HCT116 (cell line): Measurements from ENCODE around the gene PTPN2. TPM values are rescaled to one million over a fixed set of nuclear protein-coding genes. Genes with fewer than 3 reads are reported as not detected.

Source experiments
- ATAC-seq: fragments of 200-7000 bp; cut with Tn5 transposase; 2 replicates; pipeline ENCODE4 v1.9.1; 2020; ENCODE audit warnings: mild to moderate bottlenecking, moderate library complexity
- BruUV-seq: library from RNA; stranded (reverse); fragments of 400-500 nt; replicated peaks from 2 replicates; lab custom pipeline; 2021; lab: Mats Ljungman, UMichigan
- CTCF ChIA-PET: fragments of 300-600 bp; sonication (Branson Sonifier 250); formaldehyde crosslinking; loops from one replicate; lab custom pipeline; 2021; ENCODE audit warnings: antibody characterized with exemption; lab: Charles Lee
- POLR2A ChIA-PET: fragments of 300-600, 350-600 bp; sonication (Branson Sonifier 250); formaldehyde crosslinking; loops from one replicate; lab custom pipeline; 2021; ENCODE audit warnings: antibody characterized with exemption; lab: Charles Lee
- RAD21 ChIA-PET, 2 experiments: fragments of 300-600 bp; sonication (Branson Sonifier 250); formaldehyde crosslinking; loops; one replicate each; lab custom pipeline; 2023; ENCODE audit warnings: low total read pairs in 2 of 2; ENCODE audit not compliant: uncharacterized antibody in 2 of 2, unreplicated experiment in 2 of 2, low non-redundant PET in 1 of 2; lab: Charles Lee
- DNase-seq: peaks from one replicate; pipeline ENCODE4 v3.0.0-alpha.2; 2010; ENCODE audit warnings: low read depth, low spot score
- H2AFZ ChIP-seq: fragments of 200-600 bp; shearing (Covaris generic), sonication (generic); 2 replicates; pipeline ENCODE4 v1.6.1; 2017; ENCODE audit warnings: low read depth, mixed run types, mixed read lengths, antibody characterized with exemption, low read length; ENCODE audit not compliant: poor library complexity, severe bottlenecking
- H3K27ac ChIP-seq: 2 replicates; pipeline ENCODE4 v1.5.1; 2012; ENCODE audit warnings: low read depth, low read length
- H3K27me3 ChIP-seq: fragments of 200-600 bp; sonication (generic); 2 replicates; pipeline ENCODE4 v1.6.1; 2016; ENCODE audit warnings: mixed run types, low read length, mixed read lengths; ENCODE audit not compliant: insufficient read depth
- H3K36me3 ChIP-seq, 2 experiments: fragments of 200-500 bp in 1 of 2; fragments of 200-600 bp in 1 of 2; sonication (Bioruptor generic) in 1 of 2; sonication (generic) in 1 of 2; 2 replicates each; pipeline versions ENCODE4 v1.5.1 to v1.6.1; 2014 to 2016; ENCODE audit warnings: low read length in 2 of 2, inconsistent platforms in 1 of 2, mixed read lengths in 1 of 2, mixed run types in 1 of 2; ENCODE audit not compliant: insufficient read depth in 2 of 2, control insufficient read depth in 1 of 2
- H3K4me1 ChIP-seq, 2 experiments: fragments of 200-600 bp in 1 of 2; sonication (generic) in 1 of 2; 2 replicates each; pipeline versions ENCODE4 v1.5.1 to v1.6.1; 2012 to 2017; ENCODE audit warnings: low read length in 2 of 2, inconsistent platforms in 1 of 2, mild to moderate bottlenecking in 1 of 2, mixed read lengths in 1 of 2, mixed run types in 1 of 2, moderate library complexity in 1 of 2; ENCODE audit not compliant: insufficient read depth in 2 of 2, control insufficient read depth in 1 of 2
- H3K4me2 ChIP-seq: fragments of 200-600 bp; sonication (generic); 2 replicates; pipeline ENCODE4 v1.6.1; 2017; ENCODE audit warnings: mixed run types, low read length, mixed read lengths
- H3K4me3 ChIP-seq, 2 experiments: fragments of 200-600 bp in 1 of 2; sonication (generic) in 1 of 2; replicated peaks in 1 of 2; 2 replicates each; pipeline ENCODE4 v1.5.1; 2011 to 2016; ENCODE audit warnings: low read length in 2 of 2, control low read depth in 1 of 2, low read depth in 1 of 2, mild to moderate bottlenecking in 1 of 2, mixed read lengths in 1 of 2, mixed run types in 1 of 2
- H3K79me2 ChIP-seq: fragments of 200-600 bp; sonication (generic); 2 replicates; pipeline ENCODE4 v1.6.1; 2017; ENCODE audit warnings: mild to moderate bottlenecking, mixed run types, low read length, moderate library complexity, mixed read lengths; ENCODE audit not compliant: insufficient read depth
- H3K9ac ChIP-seq: fragments of 200-600 bp; sonication (generic); 2 replicates; pipeline ENCODE4 v1.6.1; 2016; ENCODE audit warnings: low read length, mixed read lengths
- H3K9me2 ChIP-seq: fragments of 200-600 bp; sonication (generic), shearing (Covaris generic); 2 replicates; pipeline ENCODE4 v1.6.1; 2017; ENCODE audit warnings: mixed run types, mild to moderate bottlenecking, moderate library complexity; ENCODE audit not compliant: insufficient read depth
- H3K9me3 ChIP-seq, 2 experiments: fragments of 200-500 bp in 1 of 2; fragments of 200-600 bp in 1 of 2; sonication (Bioruptor generic) in 1 of 2; sonication (generic) in 1 of 2; 2 replicates each; pipeline ENCODE4 v1.6.1; 2014 to 2017; ENCODE audit warnings: low read length in 2 of 2, mixed read lengths in 2 of 2, inconsistent platforms in 1 of 2, low read depth in 1 of 2, mild to moderate bottlenecking in 1 of 2, mixed run types in 1 of 2, moderate library complexity in 1 of 2; ENCODE audit not compliant: control insufficient read depth in 1 of 2, insufficient read depth in 1 of 2
- H4K20me1 ChIP-seq: fragments of 200-600 bp; sonication (generic), shearing (Covaris generic); 2 replicates; pipeline ENCODE4 v1.6.1; 2017; ENCODE audit warnings: mixed run types, mild to moderate bottlenecking, moderate library complexity; ENCODE audit not compliant: insufficient read depth
- CBX3 ChIP-seq: IDR thresholded peaks from 2 replicates; pipeline ENCODE4 v1.6.1; 2012; ENCODE audit warnings: low read depth
- CEBPB ChIP-seq: IDR thresholded peaks from 2 replicates; pipeline ENCODE4 v1.6.1; 2012; ENCODE audit warnings: low read depth
- EGR1 ChIP-seq: IDR thresholded peaks from 2 replicates; pipeline ENCODE4 v1.6.1; 2012; ENCODE audit warnings: low read depth
- ELF1 ChIP-seq: IDR thresholded peaks from 2 replicates; pipeline ENCODE4 v1.6.1; 2012; ENCODE audit warnings: low read depth, borderline replicate concordance
- FOSL1 ChIP-seq: IDR thresholded peaks from 2 replicates; pipeline ENCODE4 v1.6.1; 2012; ENCODE audit warnings: low read depth
- POLR2A ChIP-seq: IDR thresholded peaks from 2 replicates; pipeline ENCODE4 v1.7.0; 2011; ENCODE audit warnings: borderline replicate concordance; ENCODE audit not compliant: insufficient read depth, insufficient read length; ENCODE audit errors: extremely low read depth
- RAD21 ChIP-seq: IDR thresholded peaks from 2 replicates; pipeline ENCODE4 v1.6.1; 2012; ENCODE audit warnings: low read depth, mild to moderate bottlenecking
- SP1 ChIP-seq: IDR thresholded peaks from 2 replicates; pipeline ENCODE4 v1.6.1; 2012; ENCODE audit warnings: low read depth
- SRF ChIP-seq: IDR thresholded peaks from 2 replicates; pipeline ENCODE4 v1.6.1; 2012; ENCODE audit warnings: low read depth
- ZFX ChIP-seq: fragments of 450-650 bp; IDR thresholded peaks from 2 replicates; pipeline ENCODE4 v1.6.1; 2017
- ZNF274 ChIP-seq: fragments of 200-500 bp; sonication (Bioruptor generic); IDR thresholded peaks from 2 replicates; pipeline ENCODE4 v1.6.1; 2014; ENCODE audit warnings: mild to moderate bottlenecking, low read depth, low read length, inconsistent platforms
- intact Hi-C: fragments of 100-400 bp; cut with micrococcal nuclease; formaldehyde crosslinking; loops from 2 replicates; pipeline ENCODE4 v1.10.0; 2022
- total RNA-seq: library from RNA; stranded (reverse); gene quantifications from one replicate; pipeline ENCODE4 v1.2.1, GENCODE V29; 2021; ENCODE audit not compliant: unreplicated experiment
- TF ChIP-seq, protein P1 (sequence below): IDR thresholded peaks from 2 replicates; pipeline ENCODE4 v1.6.1; 2012
- TF ChIP-seq, protein P2 (sequence below), 3 experiments: fragments of 200-600 bp in 1 of 3; sonication (generic) in 1 of 3; IDR thresholded peaks in 2 of 3; conservative IDR thresholded peaks in 1 of 3; 2 replicates each; pipeline ENCODE4 v1.5.1; 2012 to 2017; ENCODE audit warnings: low read depth in 2 of 3, low read length in 2 of 3, antibody characterized with exemption in 1 of 3, borderline replicate concordance in 1 of 3, control low read depth in 1 of 3, mild to moderate bottlenecking in 1 of 3, mixed read lengths in 1 of 3, mixed run types in 1 of 3, moderate library complexity in 1 of 3; ENCODE audit not compliant: insufficient read depth in 1 of 3

The PTPN2 gene
- total RNA-seq, 1 experiment from 2014 or later: 50.3 TPM

DNA sequence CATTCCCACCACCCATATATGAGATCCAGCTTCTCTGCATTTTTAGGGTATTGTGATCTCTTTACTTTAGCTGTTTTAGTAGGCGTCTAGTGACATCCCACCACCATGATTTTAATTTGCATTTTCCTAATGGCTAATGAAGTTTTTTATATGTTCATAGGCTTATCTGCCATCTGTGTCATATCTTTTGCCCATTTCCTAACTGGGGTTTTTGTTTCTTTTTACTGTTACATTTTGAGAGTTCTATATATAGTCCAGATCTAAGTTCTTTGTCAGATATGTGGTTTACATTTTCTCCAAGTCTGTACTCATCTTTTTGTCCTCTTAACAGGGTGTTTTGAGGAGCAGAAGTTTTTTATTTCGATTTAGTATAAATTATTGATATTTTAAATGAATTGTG is 39.6 kb downstream of the PTPN2 start:
- Histone ChIP-seq H3K4me1 (no peaks in the 10 kb centered on the region), H3K9ac (no peak overlapping the region), H3K79me2 (peaks cover 57% of the 10 kb centered on the region), H3K4me3 (no peak overlapping the region), H3K27me3 (no peaks in the 10 kb centered on the region), H3K4me2 (no peak overlapping the region), H3K9me3 (no peaks in the 10 kb centered on the region), H3K9me2 (no peaks in the 10 kb centered on the region), H3K36me3 (no peaks in the 10 kb centered on the region), H2AFZ (no peak overlapping the region), H3K27ac (no peak overlapping the region), H4K20me1 (peaks cover 5% of the 10 kb centered on the region; the same call in 1 of the 2 replicates)
- ChIA-PET CTCF (no interaction called here), POLR2A (interaction anchor here (1.3 kb wide), 1 partner anchor 39 kb away, joined by 4 read pairs; the partner anchor contains the start of gene PTPN2), RAD21 (no interaction called here)
- no peak for TF ChIP-seq ELF1
- TF ChIP-seq, protein P1, sequence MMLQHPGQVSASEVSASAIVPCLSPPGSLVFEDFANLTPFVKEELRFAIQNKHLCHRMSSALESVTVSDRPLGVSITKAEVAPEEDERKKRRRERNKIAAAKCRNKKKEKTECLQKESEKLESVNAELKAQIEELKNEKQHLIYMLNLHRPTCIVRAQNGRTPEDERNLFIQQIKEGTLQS: no peak
- no TSS peak for BruUV-seq
- intact Hi-C loops: no loop called here
- ATAC-seq (no peak), DNase-seq (no peak)

DNA sequence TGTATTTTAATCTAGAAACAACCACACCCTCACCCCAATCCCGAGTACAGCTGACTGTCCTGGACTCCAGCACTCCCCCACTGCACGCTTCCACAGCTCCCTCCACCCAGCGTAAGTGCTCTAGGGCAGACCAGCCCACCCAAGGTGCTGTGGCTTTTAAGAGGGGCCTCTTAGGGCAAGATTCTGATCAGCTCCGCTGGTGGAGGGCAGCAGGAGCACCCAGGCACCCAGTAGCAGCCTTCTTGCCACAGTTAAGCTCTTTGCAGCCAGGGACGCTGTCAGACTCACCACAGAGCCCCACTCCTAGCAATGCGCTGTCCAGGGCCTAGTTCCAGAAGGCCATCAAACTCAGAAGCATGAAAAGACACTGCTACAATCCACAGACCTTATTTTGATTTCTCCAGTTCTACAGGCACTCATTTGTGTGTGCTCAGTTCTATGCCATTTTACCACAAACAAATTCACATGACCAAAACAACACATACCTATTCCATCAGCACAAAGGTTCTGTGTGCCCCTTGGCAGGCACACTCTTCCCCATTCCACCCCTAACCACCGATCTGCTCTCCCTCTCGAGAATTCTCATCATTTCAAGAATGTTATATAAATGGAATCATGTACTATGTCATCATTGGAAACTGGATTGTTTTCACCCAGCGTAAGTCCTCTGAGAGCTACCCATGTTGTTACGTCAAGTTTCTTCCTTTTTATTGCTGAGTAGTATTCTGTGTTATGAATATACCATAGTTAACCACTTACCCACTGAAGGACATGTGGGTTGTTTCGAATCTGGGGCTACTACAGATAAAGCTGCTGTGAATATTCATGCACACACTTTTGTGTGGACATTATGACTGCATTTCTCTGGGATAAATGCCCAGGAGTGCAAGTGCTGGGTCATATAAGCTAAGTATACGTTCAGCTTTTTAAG is 40.4 kb downstream of the PTPN2 start:
- Histone ChIP-seq H3K36me3 (no peaks in the 10 kb centered on the region), H3K27ac (no peak overlapping the region), H3K4me2 (no peak overlapping the region), H3K9me3 (no peaks in the 10 kb centered on the region), H3K4me3 (no peak overlapping the region), H3K9me2 (no peaks in the 10 kb centered on the region), H3K4me1 (peaks cover under 1% of the 10 kb centered on the region in 2 experiments; a peak in 3 of 4 replicates), H2AFZ (no peak overlapping the region), H3K79me2 (peaks cover 61% of the 10 kb centered on the region), H3K27me3 (no peaks in the 10 kb centered on the region), H3K9ac (no peak overlapping the region), H4K20me1 (peaks cover 5% of the 10 kb centered on the region; the same call in 1 of the 2 replicates)
- POLR2A ChIA-PET: interaction anchor here (1.3 kb wide), 1 partner anchor 40 kb away, joined by 4 read pairs; the partner anchor contains the start of gene PTPN2
- ATAC-seq (no peak), DNase-seq (no peak)
- no TSS peak for BruUV-seq
- intact Hi-C loops: no loop called here
- RAD21 ChIA-PET: no interaction called here
- no peak for TF ChIP-seq RAD21
- TF ChIP-seq POLR2A: no peak
- TF ChIP-seq CEBPB: no peak
- TF ChIP-seq, protein P2, sequence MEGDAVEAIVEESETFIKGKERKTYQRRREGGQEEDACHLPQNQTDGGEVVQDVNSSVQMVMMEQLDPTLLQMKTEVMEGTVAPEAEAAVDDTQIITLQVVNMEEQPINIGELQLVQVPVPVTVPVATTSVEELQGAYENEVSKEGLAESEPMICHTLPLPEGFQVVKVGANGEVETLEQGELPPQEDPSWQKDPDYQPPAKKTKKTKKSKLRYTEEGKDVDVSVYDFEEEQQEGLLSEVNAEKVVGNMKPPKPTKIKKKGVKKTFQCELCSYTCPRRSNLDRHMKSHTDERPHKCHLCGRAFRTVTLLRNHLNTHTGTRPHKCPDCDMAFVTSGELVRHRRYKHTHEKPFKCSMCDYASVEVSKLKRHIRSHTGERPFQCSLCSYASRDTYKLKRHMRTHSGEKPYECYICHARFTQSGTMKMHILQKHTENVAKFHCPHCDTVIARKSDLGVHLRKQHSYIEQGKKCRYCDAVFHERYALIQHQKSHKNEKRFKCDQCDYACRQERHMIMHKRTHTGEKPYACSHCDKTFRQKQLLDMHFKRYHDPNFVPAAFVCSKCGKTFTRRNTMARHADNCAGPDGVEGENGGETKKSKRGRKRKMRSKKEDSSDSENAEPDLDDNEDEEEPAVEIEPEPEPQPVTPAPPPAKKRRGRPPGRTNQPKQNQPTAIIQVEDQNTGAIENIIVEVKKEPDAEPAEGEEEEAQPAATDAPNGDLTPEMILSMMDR (IDR thresholded peaks at IDR 0.05 in 2 of 3, conservative IDR thresholded peaks at IDR 0.05 in 1 of 3; ENCODE audit: borderline replicate concordance in 1 of 3, insufficient read depth in 1 of 3, low read depth in 2 of 3, low read length in 2 of 3): no peak
- TF ChIP-seq CBX3: no peak
- no peak for TF ChIP-seq FOSL1
- no peak for TF ChIP-seq ZNF274
- no peak for TF ChIP-seq SP1
- TF ChIP-seq EGR1: no peak
- no peak for TF ChIP-seq SRF
- TF ChIP-seq, protein P1: no peak
- no peak for TF ChIP-seq ZFX
- CTCF ChIA-PET: no interaction called here
